Hepatocyte (in vitro differentiated cells): ENCODE data around the gene PLBD2. TPM values are rescaled to one million over a fixed set of nuclear protein-coding genes. Genes with fewer than 3 reads are reported as not detected.

Experiments used
- DNase-seq: peaks from one replicate; pipeline ENCODE4 v3.0.0-alpha.2; 2016; ENCODE audit warnings: low spot score
- H2AFZ ChIP-seq: fragments of 200-600 bp; sonication (generic); 2 replicates; pipeline ENCODE4 v1.6.0; 2016; ENCODE audit warnings: antibody characterized with exemption, mild to moderate bottlenecking
- H3K27ac ChIP-seq: fragments of 200-600 bp; sonication (generic); 2 replicates; pipeline ENCODE4 v1.5.1; 2016; ENCODE audit warnings: mild to moderate bottlenecking
- H3K27me3 ChIP-seq: fragments of 200-600 bp; sonication (generic); 2 replicates; pipeline ENCODE4 v1.6.1; 2016
- H3K36me3 ChIP-seq: fragments of 200-600 bp; sonication (generic); replicated peaks from 2 replicates; pipeline ENCODE4 v1.5.1; 2016; ENCODE audit warnings: low read depth; ENCODE audit not compliant: insufficient read depth
- H3K4me1 ChIP-seq: fragments of 200-600 bp; sonication (generic); 2 replicates; pipeline ENCODE4 v1.5.1; 2016; ENCODE audit warnings: mild to moderate bottlenecking, moderate library complexity; ENCODE audit not compliant: insufficient read depth
- H3K4me2 ChIP-seq: fragments of 200-600 bp; sonication (generic); 2 replicates; pipeline ENCODE4 v1.6.0; 2016
- H3K4me3 ChIP-seq: fragments of 200-600 bp; sonication (generic); 2 replicates; pipeline ENCODE4 v1.5.1; 2016; ENCODE audit warnings: mild to moderate bottlenecking
- H3K79me2 ChIP-seq: fragments of 200-600 bp; sonication (generic); 2 replicates; pipeline ENCODE4 v1.6.0; 2017; ENCODE audit warnings: mild to moderate bottlenecking
- H3K9me2 ChIP-seq: fragments of 200-600 bp; sonication (generic); replicated peaks from 2 replicates; pipeline ENCODE4 v1.6.0; 2017; ENCODE audit warnings: mild to moderate bottlenecking; ENCODE audit not compliant: insufficient read depth
- H3K9me3 ChIP-seq: fragments of 200-600 bp; sonication (generic); 2 replicates; pipeline ENCODE4 v1.5.1; 2016; ENCODE audit warnings: low read depth, mild to moderate bottlenecking
- H4K20me1 ChIP-seq: fragments of 200-600 bp; sonication (generic); 2 replicates; pipeline ENCODE4 v1.6.0; 2016; ENCODE audit warnings: mild to moderate bottlenecking; ENCODE audit not compliant: insufficient read depth, poor library complexity, severe bottlenecking
- EZH2 ChIP-seq: fragments of 200-600 bp; sonication (generic); IDR thresholded peaks from 2 replicates; pipeline ENCODE4 v1.6.1; 2016; ENCODE audit warnings: antibody characterized with exemption, mild to moderate bottlenecking, borderline replicate concordance
- EZH2phosphoT487 ChIP-seq: fragments of 200-600 bp; sonication (generic); IDR thresholded peaks from one replicate; pipeline ENCODE4 v1.6.1; 2018; ENCODE audit warnings: antibody characterized with exemption, mild to moderate bottlenecking, low read depth, moderate library complexity; ENCODE audit not compliant: unreplicated experiment, severe bottlenecking
- WGBS: methylation state at CpG from one replicate; pipeline ENCODE4 v1.1.6; 2016; ENCODE audit warnings: low lambda C conversion rate; ENCODE audit errors: missing lambda C conversion rate; 5-methylcytosine and 5-hydroxymethylcytosine counted together
- polyA plus RNA-seq: library from polyadenylated mRNA; unstranded; fragments of >200 nt; fragmentation: Nextera tagmentation; extraction: Ambion mirVana; gene quantifications from 2 replicates; pipeline ENCODE4 v1.2.1, GENCODE V29; 2016
- total RNA-seq: library from RNA; depleted of rRNA; stranded (reverse); fragments of >200 nt; gene quantifications from 2 replicates; pipeline ENCODE4 v1.2.3, GENCODE V29; 2014
- TF ChIP-seq, protein P1 (sequence below): fragments of 200-600 bp; sonication (generic); IDR thresholded peaks from 2 replicates; pipeline ENCODE4 v1.5.1; 2016; ENCODE audit warnings: antibody characterized with exemption, mild to moderate bottlenecking; ENCODE audit not compliant: poor library complexity

PLBD2 gene
- total and polyA plus RNA-seq, 2 experiments from 2014 or later = 32.5 to 47.6 TPM

DNA sequence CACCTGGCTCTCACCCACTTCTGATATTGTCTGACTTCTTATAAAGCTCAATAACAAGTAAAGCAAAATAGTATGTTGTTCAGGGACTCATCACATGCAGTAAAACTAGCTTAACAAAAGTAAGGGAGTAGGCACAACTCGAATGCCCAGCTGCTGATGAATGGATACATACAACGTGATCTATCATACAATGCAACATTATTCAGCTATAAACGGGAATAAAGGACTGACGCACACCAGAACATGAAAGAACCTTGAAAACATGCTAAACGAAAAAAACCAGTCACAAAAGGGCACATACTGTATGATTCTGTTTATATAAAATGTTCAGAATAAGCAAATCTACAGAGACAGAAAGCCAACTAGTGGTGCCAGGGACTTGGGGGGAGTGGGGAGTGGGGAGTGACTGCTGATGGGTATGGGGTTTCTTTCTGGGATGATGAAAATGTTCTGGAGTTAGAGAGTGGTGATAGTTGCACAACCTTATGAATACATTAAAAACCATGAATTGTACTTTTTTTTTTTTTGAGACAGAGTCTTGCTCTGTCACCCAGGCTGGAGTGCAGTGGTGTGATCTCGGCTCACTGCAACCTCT lies 11.1 kb downstream of the PLBD2 start:
- no peak for DNase-seq
- H3K27ac ChIP-seq = no peak overlapping the region
- TF ChIP-seq EZH2 (no peak), EZH2phosphoT487 (no peak)
- TF ChIP-seq, protein P1, sequence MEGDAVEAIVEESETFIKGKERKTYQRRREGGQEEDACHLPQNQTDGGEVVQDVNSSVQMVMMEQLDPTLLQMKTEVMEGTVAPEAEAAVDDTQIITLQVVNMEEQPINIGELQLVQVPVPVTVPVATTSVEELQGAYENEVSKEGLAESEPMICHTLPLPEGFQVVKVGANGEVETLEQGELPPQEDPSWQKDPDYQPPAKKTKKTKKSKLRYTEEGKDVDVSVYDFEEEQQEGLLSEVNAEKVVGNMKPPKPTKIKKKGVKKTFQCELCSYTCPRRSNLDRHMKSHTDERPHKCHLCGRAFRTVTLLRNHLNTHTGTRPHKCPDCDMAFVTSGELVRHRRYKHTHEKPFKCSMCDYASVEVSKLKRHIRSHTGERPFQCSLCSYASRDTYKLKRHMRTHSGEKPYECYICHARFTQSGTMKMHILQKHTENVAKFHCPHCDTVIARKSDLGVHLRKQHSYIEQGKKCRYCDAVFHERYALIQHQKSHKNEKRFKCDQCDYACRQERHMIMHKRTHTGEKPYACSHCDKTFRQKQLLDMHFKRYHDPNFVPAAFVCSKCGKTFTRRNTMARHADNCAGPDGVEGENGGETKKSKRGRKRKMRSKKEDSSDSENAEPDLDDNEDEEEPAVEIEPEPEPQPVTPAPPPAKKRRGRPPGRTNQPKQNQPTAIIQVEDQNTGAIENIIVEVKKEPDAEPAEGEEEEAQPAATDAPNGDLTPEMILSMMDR = no peak
- 88% methylated on average over 6 of the region's 6 CpGs for WGBS
- H3K9me2 ChIP-seq = no peaks in the 10 kb centered on the region
- no peak overlapping the region for H3K4me3 ChIP-seq
- H3K36me3 ChIP-seq = no peaks in the 10 kb centered on the region
- H3K4me2 ChIP-seq = no peak overlapping the region
- H3K9me3 ChIP-seq = no peaks in the 10 kb centered on the region
- H2AFZ ChIP-seq = no peak overlapping the region
- peaks cover 3% of the 10 kb centered on the region for H4K20me1 ChIP-seq
- no peaks in the 10 kb centered on the region for H3K79me2 ChIP-seq
- H3K27me3 ChIP-seq = no peaks in the 10 kb centered on the region
- H3K4me1 ChIP-seq = no peaks in the 10 kb centered on the region

DNA sequence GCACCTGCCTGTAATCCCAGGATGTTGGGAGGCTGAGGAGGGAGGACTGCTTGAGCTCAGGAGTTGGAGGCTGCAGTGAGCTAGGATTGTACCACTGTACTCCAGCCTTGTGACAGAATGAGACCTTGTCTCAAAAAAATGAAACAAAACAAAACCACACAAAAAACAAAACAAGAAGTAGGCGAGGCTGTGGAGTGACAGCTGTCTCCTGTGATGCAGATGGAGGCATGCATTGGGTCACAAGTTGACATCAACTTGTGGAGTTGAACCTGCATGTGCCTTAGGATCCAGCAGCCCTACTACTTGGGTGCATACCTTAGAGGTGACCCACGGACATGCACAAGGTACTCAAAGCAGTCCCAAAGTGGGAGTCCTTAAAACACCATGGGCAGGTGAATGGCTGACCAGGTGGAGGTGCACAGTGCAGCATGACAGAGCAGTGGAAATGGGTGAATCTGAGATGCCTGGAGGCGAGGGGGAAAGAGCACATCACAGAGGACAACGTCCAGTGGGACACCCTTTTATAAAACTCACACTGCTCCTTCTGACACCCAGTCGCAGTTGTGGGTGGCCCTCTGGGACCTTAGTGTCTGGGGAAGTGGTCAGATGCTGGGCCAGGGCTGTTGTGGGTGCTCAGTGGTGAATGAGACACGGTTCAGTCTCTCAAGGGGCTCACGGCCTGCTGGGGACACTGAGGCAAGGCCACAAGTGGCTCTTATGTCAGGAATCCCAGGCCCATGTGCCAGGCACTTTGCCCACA lies 12.7 kb downstream of the PLBD2 start:
- Histone ChIP-seq H2AFZ (no peak overlapping the region), H3K79me2 (no peaks in the 10 kb centered on the region), H3K27me3 (no peaks in the 10 kb centered on the region), H3K27ac (no peak overlapping the region), H4K20me1 (no peaks in the 10 kb centered on the region), H3K4me2 (no peak overlapping the region), H3K9me2 (no peaks in the 10 kb centered on the region), H3K4me3 (no peak overlapping the region), H3K9me3 (no peaks in the 10 kb centered on the region), H3K36me3 (no peaks in the 10 kb centered on the region), H3K4me1 (no peaks in the 10 kb centered on the region)
- no peak for DNase-seq
- TF ChIP-seq EZH2 (no peak), EZH2phosphoT487 (no peak)
- TF ChIP-seq, protein P1 = no peak
- WGBS = 92% methylated on average over 7 of the region's 7 CpGs

DNA sequence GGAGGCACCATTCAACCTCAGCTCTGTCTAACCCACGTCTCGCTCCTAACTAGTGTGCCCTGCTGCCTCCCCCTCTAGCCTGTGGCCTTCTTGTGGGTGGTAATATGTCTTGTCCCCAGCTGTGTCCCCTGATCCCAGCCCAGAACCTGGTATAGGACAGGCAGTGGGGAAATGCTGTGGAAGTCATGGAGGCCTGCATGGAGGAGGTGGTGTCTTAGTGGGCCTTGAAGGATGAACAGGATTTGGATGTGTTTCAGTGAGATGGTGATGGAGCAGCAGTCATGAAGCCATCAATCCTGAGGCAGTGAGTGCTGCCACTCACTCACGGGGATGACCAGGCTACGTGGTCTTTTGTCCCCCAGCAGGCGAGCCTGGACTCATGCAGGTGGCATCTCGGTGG lies 13.4 kb downstream of the PLBD2 start:
- Histone ChIP-seq H3K9me2 (no peaks in the 10 kb centered on the region), H2AFZ (no peak overlapping the region), H3K27me3 (no peaks in the 10 kb centered on the region), H3K4me2 (no peak overlapping the region), H4K20me1 (no peaks in the 10 kb centered on the region), H3K79me2 (no peaks in the 10 kb centered on the region), H3K27ac (no peak overlapping the region), H3K4me1 (no peaks in the 10 kb centered on the region), H3K9me3 (no peaks in the 10 kb centered on the region), H3K36me3 (no peaks in the 10 kb centered on the region), H3K4me3 (no peak overlapping the region)
- WGBS = 98% methylated on average over 6 of the region's 6 CpGs
- DNase-seq = no peak
- TF ChIP-seq, protein P1 = no peak
- TF ChIP-seq EZH2 (no peak), EZH2phosphoT487 (no peak)
